NCI-H1694 treated with DMSO at 0.1 percent for 48 hours (cell line): ENCODE data around the gene ODAPH.

Experiments
- DNase-seq: peaks from one replicate; lab custom pipeline; 2025; lab: John Stamatoyannopoulos, UW

Gene ODAPH

DNA sequence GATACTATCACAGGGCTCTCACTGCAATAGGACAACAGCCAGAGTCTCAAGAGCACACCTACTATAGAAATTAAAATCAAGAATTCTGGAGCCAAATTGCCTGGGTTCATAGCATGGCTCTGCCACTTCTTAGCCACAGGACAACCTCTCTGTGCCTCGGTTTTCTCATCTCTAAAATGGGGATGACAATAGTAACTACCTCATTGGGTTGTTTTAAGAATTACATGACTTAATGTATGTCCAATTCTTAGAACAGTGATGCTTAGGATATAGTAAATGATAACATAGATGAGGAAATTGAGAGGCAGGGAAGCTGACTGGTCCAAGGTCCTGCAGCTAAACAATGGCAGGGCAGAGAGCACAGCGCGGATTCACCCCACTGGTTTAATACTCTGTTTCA lies 11.0 kb upstream of the ODAPH start:
- DNase-seq: no peak

DNA sequence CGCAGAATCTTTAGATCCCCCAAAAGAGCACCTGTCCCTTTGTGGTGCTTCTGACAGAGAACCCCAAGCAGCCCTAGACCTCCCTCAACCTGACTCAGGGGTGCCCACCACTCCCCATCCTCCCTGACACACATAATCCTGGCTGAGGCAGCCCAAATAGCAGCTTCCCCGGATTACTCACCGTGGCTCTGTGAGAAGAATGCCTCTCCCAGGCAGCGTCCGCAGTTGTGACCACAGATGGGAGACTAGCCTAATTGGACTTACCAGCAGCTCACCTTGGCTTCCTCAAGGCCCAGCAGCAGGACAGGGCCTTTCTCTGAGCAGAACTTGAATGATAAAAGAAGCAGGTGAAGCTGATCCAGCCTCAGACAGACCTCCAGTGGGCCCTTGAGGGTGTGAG lies 10.3 kb upstream of the ODAPH start:
- DNase-seq: no peak

DNA sequence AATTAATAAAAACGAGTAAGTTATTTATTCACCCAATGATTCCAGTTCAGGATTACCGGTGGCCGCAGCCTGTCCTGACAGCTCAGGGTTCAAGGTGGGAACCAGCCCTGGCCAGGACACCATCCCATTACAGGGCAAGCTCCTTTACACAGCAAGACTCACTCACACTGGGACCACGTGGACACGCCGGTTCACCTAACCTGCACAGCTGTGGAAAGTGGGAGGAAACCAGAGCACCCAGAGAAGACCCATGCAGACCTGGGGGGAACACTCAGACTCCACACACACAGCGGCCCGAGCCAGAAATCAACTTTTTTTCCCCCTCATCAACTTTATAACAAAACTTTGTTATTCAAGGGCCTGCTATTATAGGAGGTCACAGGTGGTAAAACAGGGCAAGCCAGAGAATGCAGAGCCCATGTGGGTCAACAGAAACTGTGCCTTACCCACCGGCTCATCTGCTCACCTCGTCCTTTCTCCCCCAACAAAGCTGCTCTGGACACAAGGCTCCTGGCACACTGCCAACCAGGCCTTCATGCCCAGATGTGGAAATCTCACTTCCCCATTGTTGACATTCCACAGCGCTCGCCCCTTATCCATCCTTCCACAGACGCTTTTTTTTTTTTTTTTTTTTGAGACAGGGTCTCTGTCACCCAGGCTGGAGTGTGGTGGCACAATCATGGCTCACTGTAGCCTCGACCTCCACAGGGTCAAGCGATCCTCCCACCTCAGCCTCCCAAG lies 8.0 kb upstream of the ODAPH start:
- no peak for DNase-seq

DNA sequence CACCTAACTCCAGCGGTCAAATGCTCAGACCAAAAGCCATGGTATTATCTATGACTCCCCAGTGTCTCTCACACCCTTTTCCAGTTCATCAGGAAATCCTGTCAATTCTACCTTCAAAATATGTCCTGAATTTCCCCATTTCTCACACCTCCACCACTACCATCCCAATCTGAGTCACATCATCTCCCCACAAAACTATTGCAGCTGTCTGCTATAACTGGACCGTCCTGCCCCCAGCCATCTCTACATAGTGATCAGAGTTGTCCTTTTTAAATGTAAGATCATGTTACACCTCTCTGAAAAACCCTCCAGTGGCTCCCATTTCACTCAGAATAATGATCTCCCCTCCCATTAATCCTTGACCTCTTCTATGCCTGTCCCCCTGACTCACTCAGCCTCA lies 6.8 kb upstream of the ODAPH start:
- DNase-seq: no peak

DNA sequence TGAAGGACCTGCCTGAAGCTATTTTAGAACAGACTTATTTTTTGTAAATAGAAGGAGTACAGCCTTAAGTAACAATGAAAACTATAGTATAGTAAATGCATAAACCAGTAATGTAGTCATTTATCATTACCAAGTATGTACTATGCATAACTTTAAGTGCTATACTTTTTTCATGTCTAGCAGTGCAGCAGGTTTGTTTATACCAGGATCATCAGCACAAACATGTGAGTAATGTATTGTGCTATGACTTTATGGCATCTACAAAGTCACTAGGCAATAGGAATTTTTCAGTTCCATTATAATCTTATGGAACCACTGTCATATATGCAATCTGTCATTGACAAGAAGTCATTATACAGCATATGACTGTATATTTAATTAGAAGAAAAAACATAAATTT lies 3.4 kb upstream of the ODAPH start:
- no peak for DNase-seq

DNA sequence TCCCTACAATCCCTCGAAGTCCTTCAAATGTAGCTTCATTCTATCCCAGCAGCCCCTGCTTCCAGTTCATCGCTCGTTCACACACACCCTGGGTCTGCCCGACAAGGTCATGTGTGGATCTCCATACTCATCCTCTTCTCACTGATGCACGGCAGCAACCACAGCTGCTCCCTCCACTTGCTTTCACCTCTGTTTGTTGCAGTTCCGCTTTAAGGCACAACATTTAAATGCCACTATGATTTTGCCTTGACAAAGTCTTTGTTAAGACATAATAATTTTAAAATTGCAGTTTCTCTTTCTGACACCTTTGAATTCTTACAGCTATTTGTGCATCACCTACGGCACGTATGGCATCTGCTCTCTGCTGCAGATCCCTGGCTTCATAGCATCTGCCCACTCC lies 1.8 kb downstream of the ODAPH start:
- DNase-seq: no peak

DNA sequence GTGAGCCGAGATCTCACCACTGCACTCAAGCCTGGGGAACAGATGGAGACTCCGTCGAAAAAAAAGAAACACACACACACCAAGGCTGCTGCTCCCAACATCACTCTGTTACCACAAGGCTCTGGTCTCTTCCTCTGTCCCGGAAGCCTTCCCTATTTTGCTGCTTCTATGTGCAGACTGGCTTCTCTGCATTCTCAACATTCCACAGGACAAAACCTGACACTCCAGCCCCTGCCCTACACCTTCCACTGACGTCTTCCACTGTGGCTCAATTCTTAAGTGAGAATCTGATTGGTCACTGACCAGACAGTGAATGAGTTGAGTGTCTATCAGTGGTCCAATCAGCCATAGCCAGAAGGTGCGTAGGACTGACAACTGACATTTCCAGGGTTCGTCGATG lies 5.9 kb downstream of the ODAPH start:
- no peak for DNase-seq

DNA sequence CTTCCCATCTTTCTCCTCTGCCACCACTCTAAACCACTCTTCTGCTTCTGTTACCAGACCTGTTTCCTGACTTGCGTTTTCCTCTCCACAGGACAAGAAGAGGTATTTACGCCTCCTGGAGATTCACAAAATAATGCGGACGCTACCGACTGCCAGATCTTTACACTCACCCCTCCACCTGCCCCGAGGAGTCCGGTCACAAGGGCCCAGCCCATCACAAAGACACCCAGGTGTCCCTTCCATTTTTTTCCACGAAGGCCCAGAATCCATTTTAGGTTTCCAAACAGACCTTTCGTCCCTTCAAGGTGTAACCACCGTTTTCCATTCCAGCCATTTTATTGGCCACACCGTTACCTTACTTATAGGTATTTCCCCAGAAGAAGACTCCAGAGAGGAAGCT lies 8.2 kb downstream of the ODAPH start:
- DNase-seq: no peak

DNA sequence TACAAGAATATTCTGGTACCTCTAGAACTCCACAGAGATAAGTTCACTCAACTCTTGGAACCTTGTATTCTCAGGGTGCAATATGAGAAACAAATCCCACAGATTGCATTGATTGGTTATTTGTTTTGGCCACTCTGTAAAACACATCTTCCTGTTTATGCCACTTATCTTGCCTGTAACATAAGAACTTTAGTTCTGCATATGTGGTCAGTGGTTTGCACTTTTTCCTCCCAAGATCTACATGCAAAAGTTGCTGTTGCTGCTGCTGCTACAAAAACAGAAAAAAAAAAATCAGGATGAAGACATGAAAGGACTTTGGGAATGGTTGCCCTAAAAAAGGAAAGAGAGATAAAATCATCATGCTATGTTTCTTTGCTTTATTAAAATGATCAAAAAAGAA lies 9.6 kb downstream of the ODAPH start:
- DNase-seq: no peak

DNA sequence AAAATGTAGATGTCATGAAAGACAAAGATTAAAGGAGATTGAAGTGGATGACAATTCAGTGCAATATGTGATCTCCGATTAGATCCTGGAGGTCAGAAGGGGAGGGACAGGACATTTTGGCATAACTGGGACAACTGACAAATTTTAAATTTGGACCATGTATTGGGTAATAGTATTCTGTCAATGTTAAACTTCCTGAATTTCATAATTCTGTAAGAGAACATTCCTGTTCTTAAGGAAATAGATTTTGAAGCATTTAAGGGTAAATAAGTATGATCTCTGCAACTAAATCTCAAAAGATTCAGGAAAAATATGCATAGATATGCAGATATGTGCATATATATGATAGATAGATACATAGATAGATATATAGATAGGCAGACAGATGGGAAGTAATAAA lies 11.0 kb downstream of the ODAPH start:
- no peak for DNase-seq

DNA sequence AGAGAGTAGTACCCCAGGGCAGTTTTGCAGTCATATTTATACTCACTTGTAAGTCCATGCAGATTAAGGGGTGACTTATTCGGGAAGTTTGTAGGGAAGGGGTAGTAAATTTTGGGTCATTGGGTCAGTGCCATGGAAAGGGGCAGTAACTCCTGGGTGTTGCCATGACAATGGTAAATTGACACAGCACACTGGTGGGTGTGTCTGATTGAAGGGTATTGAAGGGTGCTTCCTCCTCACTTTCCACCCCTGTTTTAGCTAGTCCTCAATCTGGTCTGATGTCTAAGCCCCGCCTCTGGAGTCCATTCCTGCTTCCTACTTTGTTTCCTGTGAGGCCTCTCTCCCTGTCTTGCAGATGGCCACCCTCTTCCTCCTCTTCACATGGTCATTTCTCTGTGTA lies 11.9 kb downstream of the ODAPH start:
- no peak for DNase-seq

DNA sequence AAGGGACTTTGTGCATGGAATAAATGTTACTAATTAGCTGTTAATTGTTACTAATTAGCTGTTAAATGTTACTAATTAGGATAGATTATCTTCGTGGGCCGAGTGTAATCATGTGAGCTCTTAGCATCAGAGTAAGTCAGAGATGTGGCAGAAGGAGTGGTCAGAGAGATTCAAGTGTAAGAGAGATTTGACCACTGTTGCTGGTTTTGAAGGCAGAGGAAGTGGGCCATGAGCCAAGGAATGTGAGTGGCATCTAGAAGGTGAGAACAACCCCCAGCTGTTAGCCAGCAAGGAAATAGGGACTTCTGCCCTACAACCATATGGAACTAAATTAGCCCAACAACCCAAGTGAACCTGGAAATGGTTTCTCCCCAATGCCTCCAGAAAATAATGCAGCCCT lies 28.2 kb downstream of the ODAPH start:
- no peak for DNase-seq

DNA sequence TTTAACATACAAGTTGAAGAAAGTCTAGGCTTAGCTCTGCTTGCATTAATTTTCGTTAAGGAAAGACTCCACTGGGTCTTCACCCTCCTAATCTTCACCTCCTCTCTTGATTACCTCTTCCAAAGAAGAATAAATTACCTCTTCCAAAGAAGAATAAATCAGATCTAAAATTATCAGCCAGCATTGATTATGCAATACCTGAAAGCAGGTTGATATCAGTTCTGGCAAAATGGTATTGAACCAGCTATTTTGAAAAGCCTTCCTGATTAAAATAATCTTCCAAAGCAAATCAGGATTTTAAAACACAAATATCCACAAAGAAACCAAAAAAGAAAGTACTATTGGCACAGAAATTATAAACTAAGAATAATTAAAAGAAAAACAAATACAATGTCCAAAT lies 37.5 kb downstream of the ODAPH start:
- no peak for DNase-seq

DNA sequence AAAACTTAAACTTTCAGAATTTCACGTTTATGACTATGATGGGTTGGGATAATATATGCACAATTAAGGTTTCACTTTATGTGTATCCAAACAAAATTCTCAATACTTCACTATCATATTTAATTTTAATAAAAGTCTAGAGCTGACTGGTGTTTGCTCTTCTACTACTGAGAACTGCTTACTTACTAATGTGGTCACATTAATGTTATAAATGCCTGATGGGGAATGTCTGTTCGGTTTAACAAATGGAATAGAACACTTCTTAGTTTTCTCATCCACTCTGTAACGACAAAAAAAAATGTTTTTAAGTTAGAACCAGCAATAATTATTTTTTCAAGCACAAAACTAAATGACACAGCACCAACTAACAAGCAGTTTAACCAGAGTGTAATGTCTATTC lies 40.2 kb downstream of the ODAPH start:
- DNase-seq: no peak

DNA sequence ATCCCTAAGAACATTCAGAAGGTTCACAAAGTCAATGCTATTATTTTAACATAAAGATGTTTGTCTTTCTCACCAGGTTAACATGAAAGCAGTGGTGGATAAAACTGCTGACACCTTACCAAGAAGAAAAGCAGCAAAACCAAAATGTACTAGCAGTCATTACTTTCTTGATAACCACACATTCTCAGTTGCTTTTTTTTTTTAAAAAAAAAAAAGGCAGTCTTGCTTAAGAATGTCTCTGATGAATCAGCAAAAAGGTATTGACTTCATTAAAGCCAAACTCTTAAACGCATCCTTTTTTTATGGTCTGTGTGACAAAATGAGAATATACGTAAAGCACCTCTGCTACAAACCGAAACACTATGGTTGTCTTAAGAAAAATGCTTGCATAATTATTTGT lies 42.5 kb downstream of the ODAPH start:
- no peak for DNase-seq

DNA sequence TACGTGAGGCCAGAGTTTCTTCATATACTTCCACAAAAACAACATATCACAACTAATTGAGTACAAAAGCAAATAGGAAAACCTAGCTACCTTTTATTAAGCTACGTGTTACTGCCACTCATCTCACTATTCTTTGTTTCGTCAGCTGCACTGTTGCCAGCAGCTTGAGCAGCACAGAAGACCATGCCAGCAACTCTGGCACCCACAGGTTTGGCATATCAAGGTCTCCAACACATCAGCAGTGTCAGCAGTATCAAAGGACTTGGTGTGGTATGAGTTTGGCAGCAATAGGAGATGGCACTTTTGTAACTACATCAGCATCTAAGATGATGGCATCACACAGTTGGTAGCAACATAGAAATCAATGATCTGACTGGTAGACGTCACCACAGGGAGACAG lies 43.8 kb downstream of the ODAPH start:
- no peak for DNase-seq

DNA sequence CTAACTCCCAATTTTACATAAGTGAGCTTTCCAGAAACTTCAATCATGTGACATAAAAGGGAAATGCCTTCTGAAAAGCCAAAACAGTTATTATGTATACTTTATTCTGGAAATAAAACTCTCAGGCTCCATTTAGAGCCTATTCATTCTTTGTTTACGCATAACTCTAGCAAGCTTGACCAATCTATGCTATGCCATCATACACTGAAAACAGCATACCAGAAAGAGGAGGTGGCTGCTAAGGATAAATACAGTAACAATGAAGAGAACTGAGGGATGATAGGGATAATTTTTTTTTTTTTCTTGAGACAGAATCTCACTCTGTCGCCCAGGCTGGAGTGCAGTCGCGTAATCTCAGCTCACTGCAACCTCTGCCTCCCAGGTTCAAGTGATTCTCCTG lies 50.1 kb downstream of the ODAPH start:
- no peak for DNase-seq

DNA sequence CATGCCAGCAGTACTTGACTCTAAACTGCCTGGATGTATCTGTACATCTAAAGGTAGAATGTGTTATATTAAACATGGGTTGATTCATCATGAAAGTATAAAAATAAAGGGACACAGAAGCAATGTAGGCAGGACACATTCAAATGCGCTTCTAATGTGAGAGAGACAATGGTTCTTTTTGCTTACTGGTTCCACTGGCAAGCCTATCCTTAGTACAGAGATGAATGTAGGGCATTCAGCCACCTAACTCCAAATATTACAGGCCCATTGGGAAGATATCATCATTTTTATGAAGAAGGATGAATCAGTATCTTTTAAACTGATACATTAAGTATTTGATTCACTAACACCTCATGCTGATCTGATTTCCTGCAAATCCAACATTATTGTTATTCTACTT lies 56.4 kb downstream of the ODAPH start:
- no peak for DNase-seq
